ELR (cell line): Measurements from ENCODE around the gene STPG2.

Source experiments
- DNase-seq: peaks from one replicate; pipeline ENCODE4 v3.0.0-alpha.2; 2015; ENCODE audit warnings: low read depth

The STPG2 gene

DNA sequence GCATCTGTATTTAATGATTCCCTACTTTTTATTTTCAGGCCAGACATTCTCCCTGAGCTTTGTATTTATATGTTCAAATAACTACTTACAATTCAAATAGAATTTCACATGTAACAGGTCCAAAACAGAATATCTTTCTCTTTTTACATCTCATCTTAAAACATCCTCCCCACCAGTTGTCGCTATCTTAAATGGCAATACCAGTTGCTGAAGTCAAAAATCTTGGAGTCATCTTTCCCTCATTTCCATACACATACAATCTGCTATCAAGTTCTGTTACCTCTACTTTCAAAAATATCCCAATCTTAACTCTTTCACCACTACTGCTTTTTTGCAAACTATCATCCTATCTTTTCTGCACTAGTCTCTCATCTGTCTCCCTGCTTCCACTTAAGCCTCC is 330.5 kb downstream of the STPG2 start:
- DNase-seq, result no peak

GRCh38 chr4:97786306-97786920 is 356.9 kb downstream of the STPG2 start:
- no peak for DNase-seq

DNA sequence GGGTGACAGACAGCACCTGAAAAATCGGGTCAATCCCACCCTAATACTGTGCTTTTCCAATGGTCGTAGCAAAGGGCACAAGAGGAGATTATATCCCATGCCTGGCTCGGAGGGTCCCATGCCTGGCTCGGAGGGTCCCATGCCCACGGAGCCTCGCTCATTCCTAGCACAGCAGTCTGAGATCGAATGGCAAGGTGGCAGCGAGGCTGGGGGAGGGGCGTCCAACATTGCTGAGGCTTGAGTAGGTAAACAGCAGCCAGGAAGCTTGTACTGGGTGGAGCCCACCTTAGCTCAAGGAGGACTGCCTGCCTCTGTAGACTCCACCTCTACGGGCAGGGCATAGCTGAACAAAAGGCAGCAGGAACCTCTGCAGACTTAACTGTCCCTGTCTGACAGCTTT is 365.1 kb downstream of the STPG2 start:
- no peak for DNase-seq

GRCh38 chr4:97774347-97774989 is 368.8 kb downstream of the STPG2 start:
- no peak for DNase-seq

DNA sequence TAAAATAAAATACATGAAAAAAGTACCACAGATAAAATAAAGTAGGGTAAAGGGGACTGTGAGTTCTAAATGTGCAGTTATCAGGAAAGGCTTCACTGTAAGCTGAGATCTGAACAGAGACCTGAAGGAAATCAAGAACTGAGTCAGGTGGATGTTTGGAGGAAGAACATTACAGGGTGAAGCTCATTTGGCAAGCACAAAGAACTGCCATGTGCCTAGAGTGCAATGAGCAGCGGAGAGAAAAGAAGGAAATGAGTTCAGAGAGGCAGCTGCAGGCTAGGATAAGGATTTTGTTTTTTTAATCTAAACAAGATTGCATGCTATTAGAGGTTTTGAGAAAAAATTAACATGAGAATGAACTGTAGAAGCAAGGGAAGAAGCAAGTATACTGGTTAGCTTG is 373.1 kb downstream of the STPG2 start:
- no peak for DNase-seq

DNA sequence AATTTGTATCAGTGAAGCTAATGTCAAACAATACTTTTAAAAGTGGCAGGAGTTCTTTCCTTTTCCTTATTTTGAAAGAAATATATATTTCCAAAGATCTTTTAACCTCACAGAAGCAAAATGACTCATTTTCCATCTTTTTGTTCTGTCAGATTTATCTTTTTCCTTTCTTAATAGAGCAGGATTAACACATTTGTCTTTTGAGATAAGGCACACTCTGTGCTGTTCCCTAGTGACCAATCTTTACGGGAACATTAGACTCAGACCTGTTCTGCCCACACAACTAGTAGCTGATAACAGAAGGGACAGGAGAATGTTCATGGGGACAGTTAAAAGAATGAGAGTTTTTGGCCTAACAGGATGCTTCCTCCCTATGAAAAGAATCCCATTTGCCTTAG is 381.2 kb downstream of the STPG2 start:
- DNase-seq, result no peak

GRCh38 chr4:97761445-97762114 is 381.7 kb downstream of the STPG2 start:
- no peak for DNase-seq

- no peak for DNase-seq
Measured at GRCh38 chr4:97759785-97760184, 383.5 kb downstream of the STPG2 start.

DNA sequence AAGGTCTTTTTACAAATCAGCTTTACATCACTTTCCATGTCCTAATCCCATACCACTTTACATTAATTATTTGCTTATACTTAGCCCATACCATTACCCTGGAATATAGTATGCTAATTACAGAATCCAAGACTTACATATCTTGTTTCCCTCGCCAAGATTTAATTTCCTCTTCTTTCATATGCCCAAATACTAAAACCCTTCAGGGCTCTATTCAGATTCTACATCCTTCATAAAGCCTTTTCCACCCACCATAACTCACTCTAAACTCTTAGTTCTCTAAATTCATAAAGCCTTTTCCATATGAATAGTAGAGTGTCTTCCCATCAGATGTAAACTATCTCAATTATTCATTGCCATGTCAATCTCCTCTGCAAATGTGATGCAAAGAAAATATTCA is 390.7 kb downstream of the STPG2 start:
- no peak for DNase-seq

- DNase-seq, result no peak
Measured at GRCh38 chr4:97747945-97748344, 395.3 kb downstream of the STPG2 start.

DNA sequence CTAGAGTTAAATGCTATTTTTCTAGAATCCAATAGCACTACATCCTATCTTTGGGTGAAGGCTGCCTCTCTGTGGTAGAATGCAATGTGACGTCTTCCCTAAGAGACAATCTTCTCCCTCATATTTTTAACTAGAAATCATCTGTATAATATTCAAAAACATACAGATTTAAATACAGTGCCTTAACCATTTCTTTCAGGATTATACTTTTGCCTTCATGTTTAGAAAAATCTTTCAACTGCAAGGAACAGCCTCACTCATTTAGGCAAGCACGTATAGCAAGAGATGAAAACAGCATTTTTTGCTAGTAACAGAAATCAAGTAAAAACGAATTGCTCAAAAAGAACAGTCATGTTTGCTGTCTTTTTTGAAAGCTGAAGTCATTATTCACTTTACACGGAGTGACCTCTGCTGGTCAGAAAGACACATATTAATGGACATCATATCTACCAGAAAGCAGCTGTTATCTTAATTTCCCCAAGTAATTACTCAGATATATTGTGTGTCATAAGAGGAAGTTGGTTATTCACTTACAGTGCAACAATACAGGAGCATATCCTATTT is 422.3 kb downstream of the STPG2 start:
- DNase-seq, result peak; percentile 1

GRCh38 chr4:97691111-97691605 is 452.1 kb downstream of the STPG2 start:
- DNase-seq, result no peak

GRCh38 chr4:97670703-97671269 is 472.5 kb downstream of the STPG2 start:
- no peak for DNase-seq

GRCh38 chr4:97665553-97665952 is 477.7 kb downstream of the STPG2 start:
- DNase-seq, result no peak

DNA sequence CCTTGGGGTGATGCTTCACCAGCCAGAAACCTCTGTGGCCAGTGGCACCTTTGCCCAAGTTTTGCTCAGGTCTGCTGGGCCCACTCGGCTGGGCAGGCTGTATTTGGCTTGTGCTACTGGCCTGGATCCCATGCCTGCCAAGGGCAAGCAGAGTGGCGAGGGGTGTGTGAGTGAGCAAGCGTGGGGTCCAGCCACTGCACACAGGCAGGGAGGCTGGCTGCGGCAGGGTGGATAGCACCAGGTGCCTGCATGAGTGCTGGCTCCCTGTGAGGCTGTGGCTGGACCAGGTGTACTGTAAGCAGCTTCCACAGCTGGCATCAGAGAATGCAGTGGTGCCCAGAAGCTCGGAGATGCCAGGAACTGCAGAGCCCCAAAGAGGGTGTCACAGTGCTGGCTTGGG is 478.5 kb downstream of the STPG2 start:
- no peak for DNase-seq

- DNase-seq, result no peak
Measured at GRCh38 chr4:97662133-97662532, 481.1 kb downstream of the STPG2 start.

- peak; percentile 25 for DNase-seq
Measured at GRCh38 chr4:97656044-97656720, 487.1 kb downstream of the STPG2 start.

- no peak for DNase-seq
Measured at GRCh38 chr4:97653701-97654100, 489.6 kb downstream of the STPG2 start.

- DNase-seq, result no peak
Measured at GRCh38 chr4:97646997-97647396, 496.3 kb downstream of the STPG2 start.

GRCh38 chr4:97645071-97645821 is 498.0 kb downstream of the STPG2 start:
- no peak for DNase-seq

GRCh38 chr4:97643179-97643578 is 500.1 kb downstream of the STPG2 start:
- DNase-seq, result no peak
